ENCODE results near the gene TRIP13. TPM values are rescaled to one million over a fixed set of nuclear protein-coding genes. Genes with fewer than 3 reads are reported as not detected.

TRIP13 gene
- total and polyA plus RNA-seq, 2 of the 13 experiments (the other 11 are each of a cell fraction or from before 2014, with no cell fraction given) = 13.5 to 33.0 TPM

GRCh38 chr5:932151-932627, 39.5 kb downstream of the TRIP13 start (continued):
- no peak for TF ChIP-seq HMGXB4 (CRISPR knock-in tag; IDR thresholded peaks at IDR 0.05; ENCODE audit: borderline replicate concordance in 1 of 2, low read depth in 1 of 2)
- no peak for TF ChIP-seq SKI (IDR thresholded peaks at IDR 0.05; ENCODE audit: partially characterized antibody)
- no peak for TF ChIP-seq ZFX (CRISPR knock-in tag; IDR thresholded peaks at IDR 0.05; ENCODE audit: low read depth)
- TF ChIP-seq ZNF335 (CRISPR knock-in tag; IDR thresholded peaks at IDR 0.05) = no peak
- TF ChIP-seq ZNF569 (CRISPR knock-in tag; IDR thresholded peaks at IDR 0.05; ENCODE audit: borderline replicate concordance) = no peak
- no peak for TF ChIP-seq ZNF724P (CRISPR knock-in tag; IDR thresholded peaks at IDR 0.05; ENCODE audit: borderline replicate concordance)
- no peak for TF ChIP-seq ZBTB3 (CRISPR knock-in tag; IDR thresholded peaks at IDR 0.05; ENCODE audit: borderline replicate concordance, low read depth)

- no peak overlapping the region for H3K4me3 ChIP-seq (replicated peaks in 1 of 3; ENCODE audit: insufficient read depth in 1 of 3, low read depth in 2 of 3, low read length in 3 of 3)
- intact Hi-C loops (cut with micrococcal nuclease; ENCODE audit: unreplicated experiment) = no loop called here
- H3K9ac ChIP-seq (ENCODE audit: insufficient read depth, low read depth, low read length) = no peak overlapping the region
- no peaks in the 10 kb centered on the region for H4K20me1 ChIP-seq (ENCODE audit: insufficient read depth, low read length)
- in situ Hi-C loops (cut with HindIII; ENCODE audit: extremely low pct_ligation_motif_present, low pct_unique_long_range_greater_than_20kb) = no loop called here
- no peaks in the 10 kb centered on the region for H3K9me3 ChIP-seq (ENCODE audit: low read length)
- H3K36me3 ChIP-seq (replicated peaks in 1 of 2; ENCODE audit: control insufficient read depth in 1 of 2, insufficient read depth in 2 of 2, low read length in 2 of 2) = no peaks in the 10 kb centered on the region
- no peak for DNase-seq (ENCODE audit: low spot score)
- no peaks in the 10 kb centered on the region for H3K79me2 ChIP-seq (ENCODE audit: insufficient read depth, low read length)
- WGBS (ENCODE audit: low lambda C conversion rate) = no CpG with 5 or more reads among the region's 4 CpGs
- peaks cover 2 to 23% of the 10 kb centered on the region in 2 experiments for H3K27me3 ChIP-seq (ENCODE audit: control insufficient read depth in 1 of 2, insufficient read depth in 2 of 2, low read length in 2 of 2)
- CTCF ChIA-PET (ENCODE audit: low intra/inter-chr PET ratio, low total read pairs) = no interaction called here
- no peak overlapping the region for H3K27ac ChIP-seq (ENCODE audit: extremely low read length, insufficient read depth, low read length)
- H2AFZ ChIP-seq (ENCODE audit: low read length) = no peak overlapping the region
- POLR2A ChIA-PET = no interaction called here
- no TSS peak for BruUV-seq (replicated peaks)
- no peak for FAIRE-seq
- ATAC-seq = no peak; the same call in 2 of the 3 replicates
- H3K4me1 ChIP-seq (ENCODE audit: insufficient read depth, low read length) = no peaks in the 10 kb centered on the region
- H3K4me2 ChIP-seq (ENCODE audit: low read depth, low read length) = no peak overlapping the region
- TF ChIP-seq REPIN1 (CRISPR knock-in tag; IDR thresholded peaks at IDR 0.05; ENCODE audit: borderline replicate concordance, low read depth) = no peak
- TF ChIP-seq GTF3A (CRISPR knock-in tag; conservative IDR thresholded peaks at IDR 0.05) = no peak
- TF ChIP-seq KDM2A (CRISPR knock-in tag; IDR thresholded peaks at IDR 0.05; ENCODE audit: borderline replicate concordance, low read depth) = no peak
- no peak for TF ChIP-seq ZNF44 (CRISPR knock-in tag; IDR thresholded peaks at IDR 0.05)
- no peak for TF ChIP-seq HDAC6 (IDR thresholded peaks at IDR 0.05; ENCODE audit: low read depth, low read length)
- TF ChIP-seq, protein P1, sequence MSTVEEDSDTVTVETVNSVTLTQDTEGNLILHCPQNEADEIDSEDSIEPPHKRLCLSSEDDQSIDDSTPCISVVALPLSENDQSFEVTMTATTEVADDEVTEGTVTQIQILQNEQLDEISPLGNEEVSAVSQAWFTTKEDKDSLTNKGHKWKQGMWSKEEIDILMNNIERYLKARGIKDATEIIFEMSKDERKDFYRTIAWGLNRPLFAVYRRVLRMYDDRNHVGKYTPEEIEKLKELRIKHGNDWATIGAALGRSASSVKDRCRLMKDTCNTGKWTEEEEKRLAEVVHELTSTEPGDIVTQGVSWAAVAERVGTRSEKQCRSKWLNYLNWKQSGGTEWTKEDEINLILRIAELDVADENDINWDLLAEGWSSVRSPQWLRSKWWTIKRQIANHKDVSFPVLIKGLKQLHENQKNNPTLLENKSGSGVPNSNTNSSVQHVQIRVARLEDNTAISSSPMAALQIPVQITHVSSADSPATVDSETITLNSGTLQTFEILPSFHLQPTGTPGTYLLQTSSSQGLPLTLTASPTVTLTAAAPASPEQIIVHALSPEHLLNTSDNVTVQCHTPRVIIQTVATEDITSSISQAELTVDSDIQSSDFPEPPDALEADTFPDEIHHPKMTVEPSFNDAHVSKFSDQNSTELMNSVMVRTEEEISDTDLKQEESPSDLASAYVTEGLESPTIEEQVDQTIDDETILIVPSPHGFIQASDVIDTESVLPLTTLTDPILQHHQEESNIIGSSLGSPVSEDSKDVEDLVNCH (CRISPR knock-in tag; IDR thresholded peaks at IDR 0.05) = no peak
- TF ChIP-seq ZNF274 (CRISPR knock-in tag; IDR thresholded peaks at IDR 0.05) = no peak
- TF ChIP-seq MEIS1 (CRISPR knock-in tag; IDR thresholded peaks at IDR 0.05; ENCODE audit: borderline replicate concordance) = no peak
- no peak for TF ChIP-seq NFIB (CRISPR knock-in tag; IDR thresholded peaks at IDR 0.05; ENCODE audit: borderline replicate concordance)
- no peak for TF ChIP-seq ZNF431 (CRISPR knock-in tag; IDR thresholded peaks at IDR 0.05; ENCODE audit: borderline replicate concordance, low read depth)
- TF ChIP-seq ZNF550 (CRISPR knock-in tag; IDR thresholded peaks at IDR 0.05; ENCODE audit: borderline replicate concordance) = no peak
Observed at GRCh38 chr5:932628-933250, 40.1 kb downstream of the TRIP13 start.

All from HepG2 (cell line).